Measurements from ENCODE around the gene AMPD2.

DNA sequence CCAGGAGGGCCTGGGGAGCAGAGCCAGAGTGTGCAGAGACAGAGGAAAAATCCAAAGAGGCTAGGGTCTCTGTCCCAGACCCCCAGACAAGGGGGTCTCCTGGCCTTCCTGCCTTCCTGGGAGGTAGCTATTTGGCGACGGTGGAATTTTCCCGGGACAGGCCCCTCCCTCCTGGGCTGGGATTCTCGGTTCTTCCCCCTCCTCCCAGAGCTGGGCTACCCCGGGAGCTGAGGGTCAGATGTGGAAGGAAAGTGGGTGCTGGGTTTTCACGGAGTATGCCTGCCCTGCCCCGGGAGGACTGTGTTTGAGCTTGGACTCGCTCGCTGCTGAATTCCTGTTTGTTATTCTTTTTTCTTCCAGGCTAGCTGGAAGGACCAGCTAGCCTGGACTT lies 759 bp downstream of the AMPD2 start:
- TF ChIP-seq, protein P1, sequence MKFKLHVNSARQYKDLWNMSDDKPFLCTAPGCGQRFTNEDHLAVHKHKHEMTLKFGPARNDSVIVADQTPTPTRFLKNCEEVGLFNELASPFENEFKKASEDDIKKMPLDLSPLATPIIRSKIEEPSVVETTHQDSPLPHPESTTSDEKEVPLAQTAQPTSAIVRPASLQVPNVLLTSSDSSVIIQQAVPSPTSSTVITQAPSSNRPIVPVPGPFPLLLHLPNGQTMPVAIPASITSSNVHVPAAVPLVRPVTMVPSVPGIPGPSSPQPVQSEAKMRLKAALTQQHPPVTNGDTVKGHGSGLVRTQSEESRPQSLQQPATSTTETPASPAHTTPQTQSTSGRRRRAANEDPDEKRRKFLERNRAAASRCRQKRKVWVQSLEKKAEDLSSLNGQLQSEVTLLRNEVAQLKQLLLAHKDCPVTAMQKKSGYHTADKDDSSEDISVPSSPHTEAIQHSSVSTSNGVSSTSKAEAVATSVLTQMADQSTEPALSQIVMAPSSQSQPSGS (CRISPR knock-in tag; IDR thresholded peaks at IDR 0.05; ENCODE audit: borderline replicate concordance, low read depth) = no peak
- TF ChIP-seq SMAD3 (CRISPR knock-in tag; IDR thresholded peaks at IDR 0.05; ENCODE audit: borderline replicate concordance) (no peak), HMGA2 (CRISPR knock-in tag; IDR thresholded peaks at IDR 0.05) (no peak), GRHL2 (CRISPR knock-in tag; IDR thresholded peaks at IDR 0.05; ENCODE audit: insufficient replicate concordance, severe bottlenecking) (no peak), NR3C1 (CRISPR knock-in tag; conservative IDR thresholded peaks at IDR 0.05; ENCODE audit: low read depth) (no peak), ETV6 (CRISPR knock-in tag; IDR thresholded peaks at IDR 0.05) (no peak), GABPB1 (CRISPR knock-in tag; IDR thresholded peaks at IDR 0.05) (no peak), FOXP1 (CRISPR knock-in tag; IDR thresholded peaks at IDR 0.05; ENCODE audit: borderline replicate concordance) (no peak), FOXJ3 (CRISPR knock-in tag; IDR thresholded peaks at IDR 0.05; ENCODE audit: borderline replicate concordance) (no peak), NFYB (CRISPR knock-in tag; conservative IDR thresholded peaks at IDR 0.05; ENCODE audit: low read depth) (no peak), NFE2L1 (CRISPR knock-in tag; IDR thresholded peaks at IDR 0.05) (no peak)
- TF ChIP-seq, protein P2, sequence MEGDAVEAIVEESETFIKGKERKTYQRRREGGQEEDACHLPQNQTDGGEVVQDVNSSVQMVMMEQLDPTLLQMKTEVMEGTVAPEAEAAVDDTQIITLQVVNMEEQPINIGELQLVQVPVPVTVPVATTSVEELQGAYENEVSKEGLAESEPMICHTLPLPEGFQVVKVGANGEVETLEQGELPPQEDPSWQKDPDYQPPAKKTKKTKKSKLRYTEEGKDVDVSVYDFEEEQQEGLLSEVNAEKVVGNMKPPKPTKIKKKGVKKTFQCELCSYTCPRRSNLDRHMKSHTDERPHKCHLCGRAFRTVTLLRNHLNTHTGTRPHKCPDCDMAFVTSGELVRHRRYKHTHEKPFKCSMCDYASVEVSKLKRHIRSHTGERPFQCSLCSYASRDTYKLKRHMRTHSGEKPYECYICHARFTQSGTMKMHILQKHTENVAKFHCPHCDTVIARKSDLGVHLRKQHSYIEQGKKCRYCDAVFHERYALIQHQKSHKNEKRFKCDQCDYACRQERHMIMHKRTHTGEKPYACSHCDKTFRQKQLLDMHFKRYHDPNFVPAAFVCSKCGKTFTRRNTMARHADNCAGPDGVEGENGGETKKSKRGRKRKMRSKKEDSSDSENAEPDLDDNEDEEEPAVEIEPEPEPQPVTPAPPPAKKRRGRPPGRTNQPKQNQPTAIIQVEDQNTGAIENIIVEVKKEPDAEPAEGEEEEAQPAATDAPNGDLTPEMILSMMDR (IDR thresholded peaks at IDR 0.05) = no peak
- TF ChIP-seq, protein P3, sequence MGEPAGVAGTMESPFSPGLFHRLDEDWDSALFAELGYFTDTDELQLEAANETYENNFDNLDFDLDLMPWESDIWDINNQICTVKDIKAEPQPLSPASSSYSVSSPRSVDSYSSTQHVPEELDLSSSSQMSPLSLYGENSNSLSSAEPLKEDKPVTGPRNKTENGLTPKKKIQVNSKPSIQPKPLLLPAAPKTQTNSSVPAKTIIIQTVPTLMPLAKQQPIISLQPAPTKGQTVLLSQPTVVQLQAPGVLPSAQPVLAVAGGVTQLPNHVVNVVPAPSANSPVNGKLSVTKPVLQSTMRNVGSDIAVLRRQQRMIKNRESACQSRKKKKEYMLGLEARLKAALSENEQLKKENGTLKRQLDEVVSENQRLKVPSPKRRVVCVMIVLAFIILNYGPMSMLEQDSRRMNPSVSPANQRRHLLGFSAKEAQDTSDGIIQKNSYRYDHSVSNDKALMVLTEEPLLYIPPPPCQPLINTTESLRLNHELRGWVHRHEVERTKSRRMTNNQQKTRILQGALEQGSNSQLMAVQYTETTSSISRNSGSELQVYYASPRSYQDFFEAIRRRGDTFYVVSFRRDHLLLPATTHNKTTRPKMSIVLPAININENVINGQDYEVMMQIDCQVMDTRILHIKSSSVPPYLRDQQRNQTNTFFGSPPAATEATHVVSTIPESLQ (CRISPR knock-in tag; IDR thresholded peaks at IDR 0.05) = no peak
- TF ChIP-seq, protein P4, sequence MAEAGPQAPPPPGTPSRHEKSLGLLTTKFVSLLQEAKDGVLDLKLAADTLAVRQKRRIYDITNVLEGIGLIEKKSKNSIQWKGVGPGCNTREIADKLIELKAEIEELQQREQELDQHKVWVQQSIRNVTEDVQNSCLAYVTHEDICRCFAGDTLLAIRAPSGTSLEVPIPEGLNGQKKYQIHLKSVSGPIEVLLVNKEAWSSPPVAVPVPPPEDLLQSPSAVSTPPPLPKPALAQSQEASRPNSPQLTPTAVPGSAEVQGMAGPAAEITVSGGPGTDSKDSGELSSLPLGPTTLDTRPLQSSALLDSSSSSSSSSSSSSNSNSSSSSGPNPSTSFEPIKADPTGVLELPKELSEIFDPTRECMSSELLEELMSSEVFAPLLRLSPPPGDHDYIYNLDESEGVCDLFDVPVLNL (CRISPR knock-in tag; IDR thresholded peaks at IDR 0.05; ENCODE audit: borderline replicate concordance, low read depth) = no peak
